Measurements from ENCODE around the gene DISP2.

- TF ChIP-seq CTCF (IDR thresholded peaks at IDR 0.05) (no peak), POLR2A (IDR thresholded peaks at IDR 0.05) (no peak)
These were observed 10.9 kb downstream of the DISP2 start for GRCh38 chr15:40368719-40369473.
